ENCODE results near the gene SLC28A3. TPM values are rescaled to one million over a fixed set of nuclear protein-coding genes. Genes with fewer than 3 reads are reported as not detected.
A peak's percentile ranks its signal among the peaks of the same experiment; 100 is the strongest.

Gene SLC28A3
- total and polyA plus RNA-seq, 10 of the 15 experiments (the other 5 are each of a cell fraction or from before 2014, with no cell fraction given), result 0.03 to 0.39 (median 0.07) TPM; not detected in 2

- no peak for TF ChIP-seq KLF5 (IDR thresholded peaks at IDR 0.05; ENCODE audit: partially characterized antibody)
- no peak for TF ChIP-seq FOXK2 (IDR thresholded peaks at IDR 0.05)
- TF ChIP-seq, protein P1, sequence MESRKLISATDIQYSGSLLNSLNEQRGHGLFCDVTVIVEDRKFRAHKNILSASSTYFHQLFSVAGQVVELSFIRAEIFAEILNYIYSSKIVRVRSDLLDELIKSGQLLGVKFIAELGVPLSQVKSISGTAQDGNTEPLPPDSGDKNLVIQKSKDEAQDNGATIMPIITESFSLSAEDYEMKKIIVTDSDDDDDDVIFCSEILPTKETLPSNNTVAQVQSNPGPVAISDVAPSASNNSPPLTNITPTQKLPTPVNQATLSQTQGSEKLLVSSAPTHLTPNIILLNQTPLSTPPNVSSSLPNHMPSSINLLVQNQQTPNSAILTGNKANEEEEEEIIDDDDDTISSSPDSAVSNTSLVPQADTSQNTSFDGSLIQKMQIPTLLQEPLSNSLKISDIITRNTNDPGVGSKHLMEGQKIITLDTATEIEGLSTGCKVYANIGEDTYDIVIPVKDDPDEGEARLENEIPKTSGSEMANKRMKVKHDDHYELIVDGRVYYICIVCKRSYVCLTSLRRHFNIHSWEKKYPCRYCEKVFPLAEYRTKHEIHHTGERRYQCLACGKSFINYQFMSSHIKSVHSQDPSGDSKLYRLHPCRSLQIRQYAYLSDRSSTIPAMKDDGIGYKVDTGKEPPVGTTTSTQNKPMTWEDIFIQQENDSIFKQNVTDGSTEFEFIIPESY (IDR thresholded peaks at IDR 0.05), result no peak
- peak; percentile 47; the same call in 1 of the 2 replicates for TF ChIP-seq BCL11A (IDR thresholded peaks at IDR 0.05; ENCODE audit: low read depth, low read length)
- TF ChIP-seq JUNB (IDR thresholded peaks at IDR 0.05), result no peak
- TF ChIP-seq ZBED1 (IDR thresholded peaks at IDR 0.05; ENCODE audit: borderline replicate concordance), result no peak
- TF ChIP-seq NR2C2 (IDR thresholded peaks at IDR 0.05; ENCODE audit: borderline replicate concordance, control insufficient read depth, insufficient read length, low read depth), result no peak
- no peak for TF ChIP-seq USF2 (IDR thresholded peaks at IDR 0.05; ENCODE audit: borderline replicate concordance, low read depth, low read length)
- no peak for TF ChIP-seq IRF4 (IDR thresholded peaks at IDR 0.05; ENCODE audit: low read depth, low read length)
- TF ChIP-seq CBX5 (IDR thresholded peaks at IDR 0.05; ENCODE audit: low read depth), result 0 out of 2 replicates have a peak, but pooled peaks have one; percentile 23
- TF ChIP-seq, protein P2, sequence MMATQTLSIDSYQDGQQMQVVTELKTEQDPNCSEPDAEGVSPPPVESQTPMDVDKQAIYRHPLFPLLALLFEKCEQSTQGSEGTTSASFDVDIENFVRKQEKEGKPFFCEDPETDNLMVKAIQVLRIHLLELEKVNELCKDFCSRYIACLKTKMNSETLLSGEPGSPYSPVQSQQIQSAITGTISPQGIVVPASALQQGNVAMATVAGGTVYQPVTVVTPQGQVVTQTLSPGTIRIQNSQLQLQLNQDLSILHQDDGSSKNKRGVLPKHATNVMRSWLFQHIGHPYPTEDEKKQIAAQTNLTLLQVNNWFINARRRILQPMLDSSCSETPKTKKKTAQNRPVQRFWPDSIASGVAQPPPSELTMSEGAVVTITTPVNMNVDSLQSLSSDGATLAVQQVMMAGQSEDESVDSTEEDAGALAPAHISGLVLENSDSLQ (IDR thresholded peaks at IDR 0.05), result no peak
- no peak for TF ChIP-seq YBX1 (IDR thresholded peaks at IDR 0.05)
- TF ChIP-seq EP300 (IDR thresholded peaks at IDR 0.05; ENCODE audit: borderline replicate concordance in 1 of 2, control insufficient read depth in 1 of 2, low read depth in 2 of 2, low read length in 2 of 2), result peak in 1 of 2 experiments; percentile 60; a peak in 1 of 4 replicates
- TF ChIP-seq REST (IDR thresholded peaks at IDR 0.05; ENCODE audit: low read depth, low read length), result no peak
- 0 out of 2 replicates have a peak, but pooled peaks have one; percentile 12 for TF ChIP-seq MXI1 (IDR thresholded peaks at IDR 0.05; ENCODE audit: low read depth, low read length)
- TF ChIP-seq SMARCA5 (IDR thresholded peaks at IDR 0.05), result peak; percentile 61; the same call in 1 of the 2 replicates
- TF ChIP-seq CREM (IDR thresholded peaks at IDR 0.05; ENCODE audit: low read depth), result peak; percentile 53; the same call in 1 of the 2 replicates
- TF ChIP-seq MEF2B (IDR thresholded peaks at IDR 0.05; ENCODE audit: partially characterized antibody, poor library complexity, severe bottlenecking), result no peak
- 0 out of 2 replicates have a peak, but pooled peaks have one; percentile 25 for TF ChIP-seq GABPA (IDR thresholded peaks at IDR 0.05; ENCODE audit: low read depth)
- TF ChIP-seq BCL3 (IDR thresholded peaks at IDR 0.05; ENCODE audit: borderline replicate concordance, insufficient read depth, low read depth, low read length, poor library complexity, severe bottlenecking), result no peak
- peak; percentile 86 for TF ChIP-seq NR2F1 (conservative IDR thresholded peaks at IDR 0.05)
Measured at GRCh38 chr9:84293001-84293798, 47.4 kb downstream of the SLC28A3 start (continued).

Data from GM12878 (cell line).